Panc1 (cell line): ENCODE data around the gene ZNF43.

Experiments
- POLR2AphosphoS5 ChIP-seq: IDR thresholded peaks from 2 replicates; pipeline ENCODE4 v1.6.1; 2012; ENCODE audit warnings: mild to moderate bottlenecking, low read depth, low read length, moderate library complexity
- TCF7L2 ChIP-seq: IDR thresholded peaks from 2 replicates; pipeline ENCODE4 v1.6.1; 2011; ENCODE audit warnings: mild to moderate bottlenecking, low read depth, low read length, inconsistent platforms
- TF ChIP-seq, protein P1 (sequence below): fragments of 450-650 bp; IDR thresholded peaks from 2 replicates; pipeline ENCODE4 v1.5.1; 2017; ENCODE audit warnings: mild to moderate bottlenecking

DNA sequence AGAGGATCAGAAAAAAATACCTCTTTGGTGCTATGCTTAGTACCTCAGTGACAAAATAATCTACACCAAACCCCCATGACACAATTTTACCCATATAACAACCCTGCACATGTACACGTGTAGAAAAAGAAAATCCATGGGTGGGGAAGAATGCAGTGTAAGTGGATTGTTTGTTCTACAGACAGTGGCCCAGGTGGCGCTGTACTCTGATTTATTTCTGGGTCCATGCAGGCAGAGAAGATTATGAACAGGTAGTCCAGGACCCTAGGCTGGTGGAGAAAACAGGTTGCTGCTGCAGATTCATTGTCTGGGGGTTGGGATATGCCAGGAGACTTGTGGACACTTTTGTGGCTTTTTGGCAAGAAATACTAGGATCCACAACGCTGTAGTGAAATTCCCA, 77.7 kb downstream of the ZNF43 start:
- TF ChIP-seq, protein P1, sequence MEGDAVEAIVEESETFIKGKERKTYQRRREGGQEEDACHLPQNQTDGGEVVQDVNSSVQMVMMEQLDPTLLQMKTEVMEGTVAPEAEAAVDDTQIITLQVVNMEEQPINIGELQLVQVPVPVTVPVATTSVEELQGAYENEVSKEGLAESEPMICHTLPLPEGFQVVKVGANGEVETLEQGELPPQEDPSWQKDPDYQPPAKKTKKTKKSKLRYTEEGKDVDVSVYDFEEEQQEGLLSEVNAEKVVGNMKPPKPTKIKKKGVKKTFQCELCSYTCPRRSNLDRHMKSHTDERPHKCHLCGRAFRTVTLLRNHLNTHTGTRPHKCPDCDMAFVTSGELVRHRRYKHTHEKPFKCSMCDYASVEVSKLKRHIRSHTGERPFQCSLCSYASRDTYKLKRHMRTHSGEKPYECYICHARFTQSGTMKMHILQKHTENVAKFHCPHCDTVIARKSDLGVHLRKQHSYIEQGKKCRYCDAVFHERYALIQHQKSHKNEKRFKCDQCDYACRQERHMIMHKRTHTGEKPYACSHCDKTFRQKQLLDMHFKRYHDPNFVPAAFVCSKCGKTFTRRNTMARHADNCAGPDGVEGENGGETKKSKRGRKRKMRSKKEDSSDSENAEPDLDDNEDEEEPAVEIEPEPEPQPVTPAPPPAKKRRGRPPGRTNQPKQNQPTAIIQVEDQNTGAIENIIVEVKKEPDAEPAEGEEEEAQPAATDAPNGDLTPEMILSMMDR = no peak; the same call in 1 of the 2 replicates
- TF ChIP-seq POLR2AphosphoS5 (no peak), TCF7L2 (no peak)
